OCI-LY3 (cell line): Measurements from ENCODE around the gene FADD.

Experiments used
- H2AFZ ChIP-seq: fragments of 200-600, 300-600 bp; shearing (Covaris generic); 2 replicates; pipeline ENCODE4 v1.6.0; 2014; ENCODE audit warnings: antibody characterized with exemption, low read depth, low read length
- H3K27ac ChIP-seq: fragments of 200-600, 300-600 bp; sonication (generic); 2 replicates; pipeline ENCODE4 v1.5.1; 2014; ENCODE audit warnings: mild to moderate bottlenecking, low read length, moderate library complexity, mixed read lengths
- H3K27me3 ChIP-seq: fragments of 200-600, 300-600 bp; sonication (generic); 2 replicates; pipeline ENCODE4 v1.6.1; 2014; ENCODE audit warnings: low read depth, low read length, mixed read lengths
- H3K36me3 ChIP-seq: fragments of 200-600, 300-600 bp; sonication (generic); replicated peaks from 2 replicates; pipeline ENCODE3; 2014; ENCODE audit warnings: low read depth, low read length, mixed read lengths
- H3K4me1 ChIP-seq: fragments of 300-600, 200-600 bp; sonication (generic); 2 replicates; pipeline ENCODE4 v1.6.1; 2014; ENCODE audit warnings: low read length, mixed read lengths
- H3K4me2 ChIP-seq: fragments of 200-600, 300-600 bp; sonication (generic); 2 replicates; pipeline ENCODE4 v1.6.1; 2014; ENCODE audit warnings: low read length, mixed read lengths
- H3K4me3 ChIP-seq: fragments of 300-600, 200-600 bp; sonication (generic); 2 replicates; pipeline ENCODE4 v1.5.1; 2014; ENCODE audit warnings: antibody characterized with exemption, mild to moderate bottlenecking, low read length, moderate library complexity
- H3K79me2 ChIP-seq: fragments of 300-600, 200-600 bp; shearing (Covaris generic); 2 replicates; pipeline ENCODE4 v1.6.1; 2014; ENCODE audit warnings: mild to moderate bottlenecking, low read length, mixed read lengths
- H3K9ac ChIP-seq: fragments of 300-600, 200-600 bp; shearing (Covaris generic); 2 replicates; pipeline ENCODE4 v1.6.0; 2014; ENCODE audit warnings: mild to moderate bottlenecking, low read length, moderate library complexity
- H3K9me3 ChIP-seq: fragments of 200-600, 300-600 bp; shearing (Covaris generic); 2 replicates; pipeline ENCODE4 v1.6.1; 2014; ENCODE audit warnings: low read length, mixed read lengths; ENCODE audit not compliant: insufficient read depth
- H4K20me1 ChIP-seq: fragments of 200-600, 300-600 bp; sonication (generic); 2 replicates; pipeline ENCODE4 v1.6.1; 2016; ENCODE audit warnings: low read length, mixed read lengths; ENCODE audit not compliant: insufficient read depth
- EZH2phosphoT487 ChIP-seq: fragments of 200-600 bp; shearing (Covaris generic); IDR thresholded peaks from 2 replicates; pipeline ENCODE4 v1.6.1; 2018; ENCODE audit warnings: antibody characterized with exemption, mixed run types, low read depth
- TF ChIP-seq, protein P1 (sequence below): fragments of 200-600, 300-600 bp; sonication (generic); IDR thresholded peaks from 2 replicates; pipeline ENCODE4 v1.5.1; 2014; ENCODE audit warnings: antibody characterized with exemption, low read length, low read depth

Gene FADD

GRCh38 chr11:70158757-70159389 lies 44.2 kb upstream of the FADD start:
- Histone ChIP-seq H3K4me1 (no peaks in the 10 kb centered on the region), H3K9ac (no peak overlapping the region), H3K79me2 (no peaks in the 10 kb centered on the region), H3K36me3 (no peaks in the 10 kb centered on the region), H4K20me1 (no peaks in the 10 kb centered on the region; the same call in 1 of the 2 replicates), H3K27ac (no peak overlapping the region), H3K27me3 (peaks cover 12% of the 10 kb centered on the region), H2AFZ (no peak overlapping the region), H3K4me3 (no peak overlapping the region), H3K4me2 (no peak overlapping the region), H3K9me3 (no peaks in the 10 kb centered on the region)
- TF ChIP-seq, protein P1, sequence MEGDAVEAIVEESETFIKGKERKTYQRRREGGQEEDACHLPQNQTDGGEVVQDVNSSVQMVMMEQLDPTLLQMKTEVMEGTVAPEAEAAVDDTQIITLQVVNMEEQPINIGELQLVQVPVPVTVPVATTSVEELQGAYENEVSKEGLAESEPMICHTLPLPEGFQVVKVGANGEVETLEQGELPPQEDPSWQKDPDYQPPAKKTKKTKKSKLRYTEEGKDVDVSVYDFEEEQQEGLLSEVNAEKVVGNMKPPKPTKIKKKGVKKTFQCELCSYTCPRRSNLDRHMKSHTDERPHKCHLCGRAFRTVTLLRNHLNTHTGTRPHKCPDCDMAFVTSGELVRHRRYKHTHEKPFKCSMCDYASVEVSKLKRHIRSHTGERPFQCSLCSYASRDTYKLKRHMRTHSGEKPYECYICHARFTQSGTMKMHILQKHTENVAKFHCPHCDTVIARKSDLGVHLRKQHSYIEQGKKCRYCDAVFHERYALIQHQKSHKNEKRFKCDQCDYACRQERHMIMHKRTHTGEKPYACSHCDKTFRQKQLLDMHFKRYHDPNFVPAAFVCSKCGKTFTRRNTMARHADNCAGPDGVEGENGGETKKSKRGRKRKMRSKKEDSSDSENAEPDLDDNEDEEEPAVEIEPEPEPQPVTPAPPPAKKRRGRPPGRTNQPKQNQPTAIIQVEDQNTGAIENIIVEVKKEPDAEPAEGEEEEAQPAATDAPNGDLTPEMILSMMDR = no peak
- TF ChIP-seq EZH2phosphoT487 = no peak

DNA sequence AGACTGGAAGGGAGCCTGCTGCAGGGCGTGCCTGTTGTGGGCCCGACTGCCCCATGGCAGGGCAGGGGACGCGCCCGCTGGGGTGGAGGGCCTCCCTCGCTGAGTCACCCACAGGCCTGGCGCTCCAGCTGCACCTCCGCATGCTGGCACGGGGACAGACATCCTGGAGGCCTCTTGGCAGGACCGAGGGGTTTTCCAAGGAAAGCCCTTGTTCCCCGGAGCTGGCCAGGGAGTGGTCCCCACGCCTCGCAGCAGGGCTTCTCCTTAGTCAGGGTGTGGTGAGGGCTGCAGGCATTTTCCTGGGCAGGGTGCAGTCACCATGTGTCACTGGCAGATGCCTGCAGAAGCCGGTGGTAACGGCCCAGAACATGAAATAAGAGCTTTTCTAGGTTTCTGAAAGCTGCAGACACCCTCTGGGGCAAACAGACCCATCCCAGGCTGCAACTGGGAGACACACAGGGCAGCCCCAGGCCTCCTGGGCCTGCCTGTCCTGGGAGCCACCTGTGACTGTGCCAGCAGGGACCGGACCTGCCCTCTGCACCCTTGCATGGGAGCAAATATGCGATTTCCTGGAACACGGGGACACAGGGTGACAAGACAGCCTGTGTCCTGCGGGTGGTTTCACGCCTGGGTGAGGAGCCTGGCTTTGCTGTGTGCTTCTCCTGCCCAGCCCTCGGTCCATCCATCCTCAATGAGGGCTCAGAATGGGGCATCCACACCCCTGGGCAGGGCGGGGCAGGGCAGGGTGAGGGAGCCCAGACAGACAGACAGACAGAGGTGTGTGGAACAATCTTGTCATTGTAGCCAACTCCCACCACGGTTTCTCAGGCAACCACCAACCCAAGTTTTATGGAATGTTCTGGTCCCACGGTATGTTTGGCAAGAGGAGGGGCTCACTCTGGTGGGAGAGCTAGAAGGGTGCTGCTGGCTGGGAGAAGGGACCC lies 43.2 kb upstream of the FADD start:
- Histone ChIP-seq H3K4me1 (no peaks in the 10 kb centered on the region), H4K20me1 (no peaks in the 10 kb centered on the region; the same call in 1 of the 2 replicates), H3K79me2 (no peaks in the 10 kb centered on the region), H2AFZ (no peak overlapping the region), H3K9me3 (no peaks in the 10 kb centered on the region), H3K36me3 (no peaks in the 10 kb centered on the region), H3K4me2 (no peak overlapping the region), H3K27ac (no peak overlapping the region), H3K27me3 (peaks cover 15% of the 10 kb centered on the region), H3K9ac (no peak overlapping the region), H3K4me3 (no peak overlapping the region)
- TF ChIP-seq, protein P1 = no peak
- TF ChIP-seq EZH2phosphoT487 = no peak

DNA sequence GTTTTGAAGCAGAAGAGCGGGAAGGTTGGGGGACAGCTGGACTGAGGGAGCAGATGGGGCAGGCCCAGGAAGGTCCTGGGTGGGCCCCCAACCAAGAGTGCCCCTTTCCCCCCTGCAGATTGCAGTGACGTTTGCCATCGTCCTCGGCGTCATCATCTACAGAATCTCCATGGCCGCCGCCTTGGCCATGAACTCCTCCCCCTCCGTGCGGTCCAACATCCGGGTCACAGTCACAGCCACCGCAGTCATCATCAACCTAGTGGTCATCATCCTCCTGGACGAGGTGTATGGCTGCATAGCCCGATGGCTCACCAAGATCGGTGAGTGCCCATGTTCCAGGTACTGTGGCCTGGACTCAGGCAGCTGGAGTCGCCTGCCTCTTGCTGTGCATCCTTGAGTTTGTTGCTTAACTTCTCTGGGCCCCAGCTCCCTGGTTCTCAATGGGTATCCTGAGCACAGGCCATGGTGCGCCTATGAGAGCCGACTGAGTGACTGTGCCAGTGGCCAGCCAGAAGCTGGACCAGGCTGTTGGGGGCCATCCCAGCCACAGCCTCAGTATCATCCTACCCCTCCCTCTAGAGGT lies 42.0 kb upstream of the FADD start:
- H3K4me2 ChIP-seq = no peak overlapping the region
- H3K9ac ChIP-seq = no peak overlapping the region

More for the DNA sequence above, 42.0 kb upstream of the FADD start:
- no peak overlapping the region for H3K27ac ChIP-seq
- TF ChIP-seq EZH2phosphoT487 = no peak
- TF ChIP-seq, protein P1 = no peak
- H3K79me2 ChIP-seq = no peaks in the 10 kb centered on the region
- H3K4me3 ChIP-seq = no peak overlapping the region
- H2AFZ ChIP-seq = no peak overlapping the region
- no peaks in the 10 kb centered on the region for H3K36me3 ChIP-seq
- H3K9me3 ChIP-seq = no peaks in the 10 kb centered on the region
- H4K20me1 ChIP-seq = no peaks in the 10 kb centered on the region; the same call in 1 of the 2 replicates
- no peaks in the 10 kb centered on the region for H3K4me1 ChIP-seq
- peaks cover 15% of the 10 kb centered on the region for H3K27me3 ChIP-seq
